Esophagus (tissue), 2 donors: Measurements from ENCODE around the gene PCDH9. TPM values are rescaled to one million over a fixed set of nuclear protein-coding genes. Genes with fewer than 3 reads are reported as not detected.

ENCODE experiments used
- H3K27ac ChIP-seq, 2 donors: one replicate each; pipeline ENCODE4 v1.5.1; 2013; ENCODE audit warnings: low read depth in 2 of 2, mild to moderate bottlenecking in 2 of 2, inconsistent platforms in 1 of 2, low read length in 1 of 2, moderate library complexity in 1 of 2
- H3K27me3 ChIP-seq, 2 donors: one replicate each; pipeline ENCODE4 v1.6.1; 2013; ENCODE audit warnings: low read length in 2 of 2, control low read depth in 1 of 2, mild to moderate bottlenecking in 1 of 2; ENCODE audit not compliant: insufficient read depth in 2 of 2, control insufficient read depth in 1 of 2
- H3K36me3 ChIP-seq, 2 donors: one replicate each; pipeline ENCODE4 v1.6.1; 2013; ENCODE audit warnings: low read length in 1 of 2; ENCODE audit not compliant: control insufficient read depth in 2 of 2, insufficient read depth in 2 of 2
- H3K4me1 ChIP-seq, 2 donors: one replicate each; pipeline ENCODE4 v1.6.1; 2013; ENCODE audit warnings: low read length in 1 of 2; ENCODE audit not compliant: control insufficient read depth in 2 of 2, insufficient read depth in 2 of 2
- H3K4me3 ChIP-seq, 2 donors: one replicate each; pipeline ENCODE4 v1.5.1; 2013; ENCODE audit warnings: low read length in 2 of 2, mild to moderate bottlenecking in 2 of 2, low read depth in 1 of 2, moderate library complexity in 1 of 2
- H3K9me3 ChIP-seq, 2 donors: one replicate each; pipeline ENCODE4 v1.6.1; 2013; ENCODE audit warnings: mild to moderate bottlenecking in 2 of 2, low read depth in 1 of 2, low read length in 1 of 2, moderate library complexity in 1 of 2; ENCODE audit not compliant: control insufficient read depth in 2 of 2, insufficient read depth in 1 of 2
- WGBS, 2 donors: extraction: QIAGEN DNeasy Blood & Tissue Kit; methylation state at CpG; one replicate each; pipeline ENCODE4 v1.1.7; 2013; 5-methylcytosine and 5-hydroxymethylcytosine counted together
- polyA plus RNA-seq, 2 donors: library from polyadenylated mRNA; stranded (reverse); fragments of 200-250 nt; gene quantifications; one replicate each; pipeline ENCODE4 v1.2.3, GENCODE V29; 2013
- donor health status: healthy with polysubstance abuse.
- donor health status: Bipolar disorder and iron deficiency.

PCDH9 gene
- polyA plus RNA-seq, 2 donors: 0.12 to 0.14 TPM

- H3K4me3 ChIP-seq: no peak overlapping the region
- H3K27ac ChIP-seq: no peak overlapping the region
- H3K27me3 ChIP-seq: no peaks in the 10 kb centered on the region
- 51 to 60% methylated on average over 1 of the region's 1 CpG for WGBS, 2 donors
- no peaks in the 10 kb centered on the region for H3K4me1 ChIP-seq
- H3K36me3 ChIP-seq: no peaks in the 10 kb centered on the region
- no peaks in the 10 kb centered on the region for H3K9me3 ChIP-seq
Observed at GRCh38 chr13:67183151-67183550, 47.0 kb downstream of the PCDH9 start.

- Histone ChIP-seq H3K27ac (no peak overlapping the region), H3K4me3 (no peak overlapping the region), H3K36me3 (no peaks in the 10 kb centered on the region), H3K4me1 (no peaks in the 10 kb centered on the region), H3K27me3 (no peaks in the 10 kb centered on the region), H3K9me3 (no peaks in the 10 kb centered on the region)
- 77 to 81% methylated on average over 2 of the region's 2 CpGs for WGBS, 2 donors
Observed at GRCh38 chr13:67175836-67176459, 54.2 kb downstream of the PCDH9 start.

- WGBS, 2 donors: 43 to 44% methylated on average over 2 of the region's 2 CpGs
- Histone ChIP-seq H3K27ac (no peak overlapping the region), H3K4me1 (no peaks in the 10 kb centered on the region), H3K36me3 (no peaks in the 10 kb centered on the region), H3K9me3 (no peaks in the 10 kb centered on the region), H3K27me3 (no peaks in the 10 kb centered on the region), H3K4me3 (no peak overlapping the region)
Observed at GRCh38 chr13:67168384-67168783, 61.8 kb downstream of the PCDH9 start.

GRCh38 chr13:67167420-67167819 is 62.7 kb downstream of the PCDH9 start:
- Histone ChIP-seq H3K27ac (no peak overlapping the region), H3K36me3 (no peaks in the 10 kb centered on the region), H3K27me3 (no peaks in the 10 kb centered on the region), H3K9me3 (no peaks in the 10 kb centered on the region), H3K4me1 (no peaks in the 10 kb centered on the region), H3K4me3 (no peak overlapping the region)
- 67 to 80% methylated on average over 1 of the region's 1 CpG for WGBS, 2 donors

- no peaks in the 10 kb centered on the region for H3K27me3 ChIP-seq
- no peak overlapping the region for H3K4me3 ChIP-seq
- H3K9me3 ChIP-seq: no peaks in the 10 kb centered on the region
- 86 to 87% methylated on average over 3 of the region's 3 CpGs for WGBS, 2 donors
- H3K4me1 ChIP-seq: no peaks in the 10 kb centered on the region
- no peak overlapping the region for H3K27ac ChIP-seq
- H3K36me3 ChIP-seq: no peaks in the 10 kb centered on the region
Observed at GRCh38 chr13:67161176-67161575, 69.0 kb downstream of the PCDH9 start.

GRCh38 chr13:67158903-67159302 is 71.2 kb downstream of the PCDH9 start:
- no peaks in the 10 kb centered on the region for H3K27me3 ChIP-seq
- H3K4me3 ChIP-seq: no peak overlapping the region
- 85 to 87% methylated on average over 5 of the region's 5 CpGs for WGBS, 2 donors
- no peaks in the 10 kb centered on the region for H3K36me3 ChIP-seq
- H3K9me3 ChIP-seq: no peaks in the 10 kb centered on the region
- H3K4me1 ChIP-seq: no peaks in the 10 kb centered on the region
- H3K27ac ChIP-seq: no peak overlapping the region

- no peaks in the 10 kb centered on the region for H3K9me3 ChIP-seq
- no peaks in the 10 kb centered on the region for H3K27me3 ChIP-seq
- no peak overlapping the region for H3K4me3 ChIP-seq
- H3K27ac ChIP-seq: no peak overlapping the region
- no peaks in the 10 kb centered on the region for H3K36me3 ChIP-seq
- no peaks in the 10 kb centered on the region for H3K4me1 ChIP-seq
- 77% methylated on average over 7 of the region's 7 CpGs for WGBS, 2 donors
Observed at GRCh38 chr13:67156723-67157060, 73.4 kb downstream of the PCDH9 start.

- H3K36me3 ChIP-seq: no peaks in the 10 kb centered on the region
- 84% methylated on average over 24 of the region's 24 CpGs for WGBS, 2 donors
- H3K27ac ChIP-seq: no peak overlapping the region
- no peaks in the 10 kb centered on the region for H3K4me1 ChIP-seq
- H3K9me3 ChIP-seq: no peaks in the 10 kb centered on the region
- no peaks in the 10 kb centered on the region for H3K27me3 ChIP-seq
- no peak overlapping the region for H3K4me3 ChIP-seq
Observed at GRCh38 chr13:67155898-67156722, 74.0 kb downstream of the PCDH9 start.

GRCh38 chr13:67152085-67152484 is 78.1 kb downstream of the PCDH9 start:
- no peak overlapping the region for H3K27ac ChIP-seq
- no peaks in the 10 kb centered on the region for H3K4me1 ChIP-seq
- no peaks in the 10 kb centered on the region for H3K9me3 ChIP-seq
- 71 to 86% methylated on average over 2 of the region's 2 CpGs for WGBS, 2 donors
- no peaks in the 10 kb centered on the region for H3K27me3 ChIP-seq
- no peak overlapping the region for H3K4me3 ChIP-seq
- H3K36me3 ChIP-seq: no peaks in the 10 kb centered on the region

GRCh38 chr13:67151652-67152051 is 78.5 kb downstream of the PCDH9 start:
- H3K36me3 ChIP-seq: no peaks in the 10 kb centered on the region
- no peaks in the 10 kb centered on the region for H3K27me3 ChIP-seq

More at GRCh38 chr13:67151652-67152051, 78.5 kb downstream of the PCDH9 start:
- Histone ChIP-seq H3K4me1 (no peaks in the 10 kb centered on the region), H3K4me3 (no peak overlapping the region), H3K9me3 (no peaks in the 10 kb centered on the region), H3K27ac (no peak overlapping the region)
